AG10803 (cell line): ENCODE data around the gene ZBED6.
"Not testable (repeated sequence)": the region's sequence is repeated elsewhere in the genome, so short reads cannot be mapped to it uniquely, and the experiment has no call there.

Source experiments
- DNase-seq: peaks from one replicate; pipeline ENCODE4 v3.0.0; 2010; ENCODE audit warnings: low read depth
- H3K4me3 ChIP-seq: 2 replicates; pipeline ENCODE4 v1.5.1; 2011; ENCODE audit warnings: mild to moderate bottlenecking, low read length, control low read depth
- CTCF ChIP-seq: conservative IDR thresholded peaks from 2 replicates; pipeline ENCODE4 v1.5.1; 2011; ENCODE audit warnings: mild to moderate bottlenecking, low read length, control low read depth, inconsistent platforms

ZBED6 gene

DNA sequence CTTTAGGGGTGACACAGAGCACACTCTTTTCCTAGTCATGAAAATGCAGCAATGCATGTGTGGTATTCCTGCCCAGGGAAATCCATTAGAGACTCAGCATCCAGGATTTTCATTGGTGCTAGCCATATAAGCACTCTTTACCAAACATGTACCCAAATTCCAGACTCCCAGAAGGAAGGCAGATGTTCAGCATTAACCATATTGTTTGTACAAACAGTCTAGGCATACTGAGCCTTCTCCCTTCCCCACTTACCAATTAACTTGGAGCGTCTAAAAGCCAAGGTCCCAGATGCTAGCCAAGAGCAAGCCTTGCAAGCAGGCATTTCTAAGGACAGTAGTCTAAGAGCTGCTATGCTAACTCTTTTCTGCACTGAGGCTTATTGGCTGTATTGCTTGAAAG lies 27.9 kb downstream of the ZBED6 start:
- TF ChIP-seq CTCF = no peak
- DNase-seq = peak; percentile 82
- no peak overlapping the region for H3K4me3 ChIP-seq

- no peak for TF ChIP-seq CTCF
- DNase-seq = no peak
- no peak overlapping the region for H3K4me3 ChIP-seq
These were observed 30.8 kb downstream of the ZBED6 start for GRCh38 chr1:203826175-203826574.

- no peak for DNase-seq
- H3K4me3 ChIP-seq = no peak overlapping the region
- TF ChIP-seq CTCF = no peak
These were observed 32.6 kb downstream of the ZBED6 start for GRCh38 chr1:203828002-203828401.

- H3K4me3 ChIP-seq = no peak overlapping the region
- no peak for TF ChIP-seq CTCF
- no peak for DNase-seq
These were observed 33.1 kb downstream of the ZBED6 start for GRCh38 chr1:203828503-203828902.

DNA sequence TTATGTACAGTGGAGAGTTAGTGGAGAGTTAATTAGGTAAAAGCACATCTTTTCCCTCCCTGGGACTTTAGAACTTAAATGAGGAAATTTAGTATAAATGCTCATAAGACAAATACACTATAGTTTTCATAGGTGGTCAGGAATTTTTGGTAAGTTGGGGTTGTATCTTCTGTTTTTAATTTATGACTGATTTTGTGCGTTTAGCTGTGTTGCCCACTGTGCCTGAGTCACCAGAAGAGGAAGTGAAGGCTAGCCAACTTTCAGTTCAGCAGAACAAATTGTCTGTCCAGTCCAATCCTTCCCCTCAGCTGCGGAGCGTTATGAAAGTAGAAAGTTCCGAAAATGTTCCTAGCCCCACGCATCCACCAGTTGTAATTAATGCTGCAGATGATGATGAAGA lies 33.8 kb downstream of the ZBED6 start:
- H3K4me3 ChIP-seq = not testable (repeated sequence)
- DNase-seq = peak; percentile 6

DNA sequence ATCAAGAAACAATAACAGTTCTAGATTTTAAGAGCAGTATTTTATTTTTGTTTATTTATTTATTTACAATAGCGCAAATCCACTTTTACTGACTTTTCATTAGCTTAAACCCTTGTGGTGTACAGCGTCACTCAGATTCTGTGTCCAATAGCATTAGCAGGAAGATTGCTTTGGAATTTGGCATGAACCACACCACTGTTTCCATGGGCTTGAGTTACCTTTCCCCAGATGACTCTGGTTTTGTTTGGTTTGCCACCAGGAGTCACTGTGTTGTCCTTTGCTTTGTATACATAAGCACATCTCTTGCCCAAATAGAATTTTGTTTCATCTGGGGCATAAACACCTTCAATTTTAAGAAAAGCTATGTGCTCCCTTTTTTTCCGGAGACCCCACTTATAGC lies 40.1 kb downstream of the ZBED6 start:
- H3K4me3 ChIP-seq = no peak overlapping the region
- no peak for TF ChIP-seq CTCF
- no peak for DNase-seq

DNA sequence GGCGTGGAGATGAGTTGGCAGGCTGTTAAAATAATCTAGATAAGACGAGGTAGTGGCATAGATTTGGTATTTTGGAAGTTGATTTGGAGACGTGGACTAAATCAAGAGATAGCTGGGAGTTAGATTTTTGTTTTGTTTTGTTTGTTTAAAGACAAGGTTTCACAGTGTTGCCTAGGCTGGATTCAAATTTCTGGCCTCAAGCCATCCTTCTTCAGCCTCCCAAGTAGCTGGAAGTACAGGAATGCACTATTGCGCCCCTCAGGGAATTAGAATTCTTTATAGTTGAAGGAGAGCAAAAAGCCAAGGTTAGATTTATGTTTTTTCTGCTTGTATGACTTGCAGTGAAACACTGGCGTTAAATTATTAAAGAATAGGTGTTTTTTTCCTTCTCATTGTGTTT lies 43.7 kb downstream of the ZBED6 start:
- TF ChIP-seq CTCF = no peak
- peak; percentile 83 for DNase-seq
- H3K4me3 ChIP-seq = no peak overlapping the region

GRCh38 chr1:203840208-203840808 lies 44.9 kb downstream of the ZBED6 start:
- DNase-seq = no peak
- no peak overlapping the region for H3K4me3 ChIP-seq
- no peak for TF ChIP-seq CTCF
